Superior temporal gyrus (tissue), 1 donor: ENCODE measurements around the gene HPSE.

Source experiments
- DNase-seq: peaks from one replicate; pipeline ENCODE4 v3.0.0-alpha.2; 2016; ENCODE audit errors: extremely low spot score

HPSE gene

GRCh38 chr4:83247415-83248357, 87.0 kb downstream of the HPSE start:
- DNase-seq: no peak
